KBM-7 (cell line): ENCODE results near the gene SKIC2.
A peak's percentile ranks its signal among the peaks of the same experiment; 100 is the strongest.

ENCODE experiments used
- DNase-seq: peaks from one replicate; pipeline ENCODE4 v3.0.0-alpha.2; 2015
- in situ Hi-C: fragments of 300-500 bp; cut with MboI; formaldehyde crosslinking; loops from 2 replicates; pipeline ENCODE4 v1.14.3; 2020; ENCODE audit warnings: low sequenced_read_pairs, low pct_unique_long_range_greater_than_20kb, mixed read lengths

The SKIC2 gene

GRCh38 chr6:31943742-31944141 lies 15.2 kb upstream of the SKIC2 start:
- DNase-seq, result no peak
- in situ Hi-C loops, result no loop called here

- no peak for DNase-seq
- in situ Hi-C loops, result no loop called here
Observed at GRCh38 chr6:31945154-31945506, 13.8 kb upstream of the SKIC2 start.

DNA sequence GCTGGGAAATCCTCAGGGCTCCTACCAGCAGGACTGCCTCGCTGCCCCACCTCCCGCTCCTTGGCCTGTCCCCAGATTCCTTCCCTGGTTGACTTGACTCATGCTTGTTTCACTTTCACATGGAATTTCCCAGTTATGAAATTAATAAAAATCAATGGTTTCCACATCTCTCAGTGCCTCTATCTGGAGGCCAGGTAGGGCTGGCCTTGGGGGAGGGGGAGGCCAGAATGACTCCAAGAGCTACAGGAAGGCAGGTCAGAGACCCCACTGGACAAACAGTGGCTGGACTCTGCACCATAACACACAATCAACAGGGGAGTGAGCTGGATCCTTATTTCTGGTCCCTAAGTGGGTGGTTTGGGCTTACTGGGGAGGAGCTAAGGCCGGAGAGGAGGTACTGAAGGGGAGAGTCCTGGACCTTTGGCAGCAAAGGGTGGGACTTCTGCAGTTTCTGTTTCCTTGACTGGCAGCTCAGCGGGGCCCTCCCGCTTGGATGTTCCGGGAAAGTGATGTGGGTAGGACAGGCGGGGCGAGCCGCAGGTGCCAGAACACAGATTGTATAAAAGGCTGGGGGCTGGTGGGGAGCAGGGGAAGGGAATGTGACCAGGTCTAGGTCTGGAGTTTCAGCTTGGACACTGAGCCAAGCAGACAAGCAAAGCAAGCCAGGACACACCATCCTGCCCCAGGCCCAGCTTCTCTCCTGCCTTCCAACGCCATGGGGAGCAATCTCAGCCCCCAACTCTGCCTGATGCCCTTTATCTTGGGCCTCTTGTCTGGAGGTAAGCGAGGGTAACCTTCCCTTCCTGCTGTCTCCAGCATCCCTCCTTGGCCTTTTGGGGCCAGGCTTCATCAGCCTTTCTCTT lies 13.2 kb upstream of the SKIC2 start, which contains the start of gene CFB:
TSS of gene CFB (plus strand) at position 589 of the 863 bp plus-strand sequence. CDS start at position 716, 127 bp downstream.
- no peak for DNase-seq
- in situ Hi-C loops, result no loop called here

DNA sequence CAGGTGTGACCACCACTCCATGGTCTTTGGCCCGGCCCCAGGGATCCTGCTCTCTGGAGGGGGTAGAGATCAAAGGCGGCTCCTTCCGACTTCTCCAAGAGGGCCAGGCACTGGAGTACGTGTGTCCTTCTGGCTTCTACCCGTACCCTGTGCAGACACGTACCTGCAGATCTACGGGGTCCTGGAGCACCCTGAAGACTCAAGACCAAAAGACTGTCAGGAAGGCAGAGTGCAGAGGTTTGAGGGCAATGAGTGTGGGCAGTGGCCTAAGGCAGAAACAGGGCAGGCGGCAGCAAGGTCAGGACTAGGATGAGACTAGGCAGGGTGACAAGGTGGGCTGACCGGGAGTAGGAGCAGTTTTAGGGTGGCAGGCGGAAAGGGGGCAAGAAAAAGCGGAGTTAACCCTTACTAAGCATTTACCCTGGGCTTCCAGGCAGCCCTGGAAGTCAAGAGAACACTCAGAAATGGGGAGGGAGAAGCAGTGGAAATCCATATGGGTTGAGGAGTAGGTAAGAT lies 12.5 kb upstream of the SKIC2 start:
- in situ Hi-C loops, result no loop called here
- no peak for DNase-seq

- in situ Hi-C loops, result no loop called here
- DNase-seq, result no peak
Observed at GRCh38 chr6:31947070-31947675, 11.8 kb upstream of the SKIC2 start.

- in situ Hi-C loops, result no loop called here
- DNase-seq, result no peak
Observed at GRCh38 chr6:31947864-31948263, 11.1 kb upstream of the SKIC2 start.

DNA sequence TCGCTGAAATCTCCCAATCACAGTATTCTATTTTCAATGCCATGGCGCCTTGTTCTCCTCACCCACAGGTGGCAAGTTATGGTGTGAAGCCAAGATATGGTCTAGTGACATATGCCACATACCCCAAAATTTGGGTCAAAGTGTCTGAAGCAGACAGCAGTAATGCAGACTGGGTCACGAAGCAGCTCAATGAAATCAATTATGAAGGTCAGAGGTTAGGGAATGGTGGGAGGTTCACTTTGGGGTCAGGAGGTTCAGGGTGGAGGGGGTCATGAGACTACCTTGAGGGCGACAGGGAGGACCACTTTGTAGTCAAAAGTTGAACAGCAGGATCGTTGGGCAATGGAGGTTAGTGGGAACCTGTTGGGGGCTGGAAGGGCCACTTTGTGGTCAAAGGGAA lies 10.7 kb upstream of the SKIC2 start:
- no peak for DNase-seq
- in situ Hi-C loops, result no loop called here

GRCh38 chr6:31948753-31949413 lies 10.1 kb upstream of the SKIC2 start:
- in situ Hi-C loops, result no loop called here
- no peak for DNase-seq

- in situ Hi-C loops, result no loop called here
- DNase-seq, result no peak
Observed at GRCh38 chr6:31949926-31950548, 8.9 kb upstream of the SKIC2 start.

GRCh38 chr6:31952140-31952805 lies 6.7 kb upstream of the SKIC2 start:
- DNase-seq, result peak; percentile 46
- in situ Hi-C loops, result no loop called here

DNA sequence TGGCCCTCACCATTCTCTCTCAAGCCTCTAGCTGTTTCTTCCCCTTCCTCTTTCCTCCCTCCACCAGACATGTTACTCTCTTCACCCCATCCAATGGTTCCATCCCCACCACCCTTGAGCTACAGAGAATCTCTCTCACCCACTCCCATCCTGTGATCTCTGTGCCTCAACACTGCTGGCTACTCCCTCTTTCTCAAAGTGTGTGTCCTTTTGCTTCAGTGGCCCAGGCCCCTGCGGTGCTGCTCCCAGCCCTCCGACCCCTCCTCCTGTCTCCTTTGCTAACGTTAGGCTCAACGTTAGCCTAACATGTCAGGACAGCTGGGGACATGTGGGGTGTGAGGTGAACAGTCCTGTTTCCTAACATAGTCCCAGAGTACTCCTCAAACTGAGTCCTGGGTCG lies 6.1 kb upstream of the SKIC2 start:
- in situ Hi-C loops, result no loop called here
- no peak for DNase-seq

GRCh38 chr6:31954511-31954910 lies 4.5 kb upstream of the SKIC2 start:
- in situ Hi-C loops, result no loop called here
- DNase-seq, result no peak

- in situ Hi-C loops, result no loop called here
- no peak for DNase-seq
Observed at GRCh38 chr6:31956796-31957195, 2.2 kb upstream of the SKIC2 start.

GRCh38 chr6:31958412-31958740 lies 599 bp upstream of the SKIC2 start:
- DNase-seq, result no peak
- in situ Hi-C loops, result no loop called here

GRCh38 chr6:31961616-31962015 lies 2.6 kb downstream of the SKIC2 start:
- DNase-seq, result no peak
- in situ Hi-C loops, result no loop called here

DNA sequence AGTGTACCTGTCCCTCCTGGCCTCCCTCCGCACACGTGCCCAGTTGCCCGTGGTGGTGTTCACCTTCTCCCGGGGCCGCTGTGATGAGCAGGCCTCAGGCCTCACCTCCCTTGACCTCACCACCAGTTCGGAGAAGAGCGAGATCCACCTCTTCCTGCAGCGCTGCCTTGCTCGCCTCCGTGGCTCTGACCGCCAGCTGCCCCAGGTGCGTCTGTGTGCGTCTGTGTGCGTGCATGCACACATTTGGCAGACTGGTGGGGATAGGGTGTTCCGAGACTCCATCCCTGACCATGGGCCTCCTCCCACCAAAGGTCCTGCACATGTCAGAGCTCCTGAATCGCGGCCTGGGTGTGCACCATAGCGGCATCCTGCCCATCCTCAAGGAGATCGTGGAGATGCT lies 4.9 kb downstream of the SKIC2 start:
- DNase-seq, result no peak
- in situ Hi-C loops, result no loop called here

DNA sequence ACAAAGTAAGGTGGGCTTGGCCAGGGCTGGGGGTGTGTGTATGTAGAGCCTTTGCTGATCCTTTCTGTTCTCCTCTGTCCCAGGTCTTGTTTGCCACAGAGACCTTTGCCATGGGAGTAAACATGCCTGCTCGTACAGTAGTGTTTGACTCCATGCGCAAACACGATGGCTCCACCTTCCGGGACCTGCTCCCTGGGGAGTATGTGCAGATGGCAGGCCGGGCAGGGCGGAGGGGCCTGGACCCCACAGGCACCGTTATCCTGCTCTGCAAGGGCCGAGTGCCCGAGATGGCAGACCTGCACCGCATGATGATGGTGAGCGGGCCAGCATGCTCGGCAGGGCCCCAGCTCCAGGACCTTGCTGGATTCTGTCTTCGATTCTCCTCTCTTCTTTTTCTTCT lies 6.7 kb downstream of the SKIC2 start:
- DNase-seq, result no peak
- in situ Hi-C loops, result no loop called here

- in situ Hi-C loops, result no loop called here
Observed at GRCh38 chr6:31966506-31966905, 7.5 kb downstream of the SKIC2 start.

More at GRCh38 chr6:31966506-31966905, 7.5 kb downstream of the SKIC2 start:
- DNase-seq, result no peak
